Fibroblast of skin of right biceps (primary cell): ENCODE measurements around the gene LILRB5.
"Not testable (repeated sequence)": the region's sequence is repeated elsewhere in the genome, so short reads cannot be mapped to it uniquely, and the experiment has no call there.

Experiments used
- DNase-seq: peaks from one replicate; pipeline ENCODE4 v3.0.0-alpha.2; 2013

Gene LILRB5

GRCh38 chr19:54240372-54241336 is 16.4 kb downstream of the LILRB5 start:
- not testable (repeated sequence) for DNase-seq

DNA sequence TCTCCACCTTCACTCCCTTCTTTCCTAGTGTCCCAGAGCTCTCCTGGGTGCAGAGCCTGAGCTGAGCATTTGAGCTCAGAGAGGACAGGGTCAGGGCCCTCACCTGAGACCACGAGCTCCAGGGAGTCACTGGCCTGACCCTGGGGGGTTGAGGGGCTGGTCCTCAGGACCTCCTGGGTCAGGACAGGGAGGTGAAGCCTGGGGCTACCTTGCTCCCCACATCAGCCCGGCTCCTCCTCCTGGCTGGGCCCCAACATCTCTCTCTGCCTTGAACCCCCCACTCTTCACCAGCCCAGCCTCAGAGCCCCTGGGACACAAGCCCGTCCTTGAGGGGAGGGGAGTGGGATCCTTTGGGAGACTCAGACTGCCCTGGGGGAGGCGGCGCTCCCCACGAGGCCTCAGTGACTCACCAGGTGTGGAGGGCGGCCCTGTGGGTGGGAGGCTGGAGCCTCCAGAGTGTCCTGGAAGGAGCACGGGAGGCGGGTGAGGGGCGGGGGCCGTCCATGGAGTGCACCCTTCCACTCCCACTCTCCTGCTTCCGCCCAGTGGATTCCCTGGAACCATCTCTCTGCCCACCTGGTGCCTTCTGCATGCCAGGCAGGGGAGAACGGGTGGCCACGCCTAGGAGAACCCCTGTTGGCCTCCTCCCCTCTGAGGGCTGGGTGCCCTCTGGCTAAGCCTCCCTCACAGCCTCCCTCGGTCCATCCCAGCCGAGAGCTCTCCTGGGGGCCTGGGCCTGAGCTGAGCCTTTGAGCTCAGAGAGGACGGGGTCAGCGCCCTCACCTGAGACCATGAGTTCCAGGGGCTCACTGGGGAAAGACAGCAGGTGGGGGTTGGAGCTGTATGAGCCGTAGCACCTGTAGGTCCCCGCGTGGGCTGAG is 17.3 kb downstream of the LILRB5 start:
- not testable (repeated sequence) for DNase-seq

- no peak for DNase-seq
Measured at GRCh38 chr19:54233941-54234340, 23.1 kb downstream of the LILRB5 start.

- DNase-seq, result peak; percentile 70
Measured at GRCh38 chr19:54231077-54231931, 25.8 kb downstream of the LILRB5 start.

DNA sequence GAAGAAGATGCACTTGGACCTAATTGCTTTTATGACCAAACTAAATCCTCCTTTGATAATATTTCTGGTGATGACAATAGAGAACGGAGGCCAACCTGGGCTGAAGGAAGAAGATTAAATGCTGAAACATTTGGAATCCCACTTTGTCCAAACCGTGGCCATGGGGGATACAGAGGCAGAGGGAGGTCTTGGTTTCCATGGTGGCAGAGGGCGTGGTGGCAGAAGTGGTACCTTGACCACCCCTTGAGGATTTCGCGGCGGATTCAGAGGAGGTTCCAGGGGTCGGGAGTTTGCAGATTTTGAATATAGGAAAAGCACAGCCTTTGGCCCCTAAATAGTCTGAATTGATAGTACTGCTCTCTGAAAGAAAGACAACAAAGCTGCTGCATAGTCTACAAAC is 27.0 kb downstream of the LILRB5 start:
- no peak for DNase-seq

DNA sequence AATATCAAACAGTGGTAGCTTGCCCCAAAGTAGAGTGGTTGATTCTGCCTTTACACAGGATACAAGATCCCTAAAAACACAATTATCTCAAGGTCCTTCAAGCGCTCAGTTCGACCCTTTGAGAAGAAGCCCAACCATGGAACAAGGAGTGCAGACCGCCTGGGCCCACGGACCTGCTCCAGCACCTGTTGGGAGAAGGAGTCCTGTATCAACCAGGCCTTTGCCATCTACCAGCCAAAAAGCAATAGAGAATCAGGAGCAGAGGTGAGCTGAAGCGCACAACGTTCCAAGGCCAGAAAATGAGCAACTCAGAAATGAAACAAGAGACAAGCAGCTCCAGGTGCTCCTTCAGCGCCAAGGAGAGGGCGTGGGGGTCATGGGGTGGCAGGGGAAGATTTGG is 27.9 kb downstream of the LILRB5 start:
- DNase-seq, result no peak

DNA sequence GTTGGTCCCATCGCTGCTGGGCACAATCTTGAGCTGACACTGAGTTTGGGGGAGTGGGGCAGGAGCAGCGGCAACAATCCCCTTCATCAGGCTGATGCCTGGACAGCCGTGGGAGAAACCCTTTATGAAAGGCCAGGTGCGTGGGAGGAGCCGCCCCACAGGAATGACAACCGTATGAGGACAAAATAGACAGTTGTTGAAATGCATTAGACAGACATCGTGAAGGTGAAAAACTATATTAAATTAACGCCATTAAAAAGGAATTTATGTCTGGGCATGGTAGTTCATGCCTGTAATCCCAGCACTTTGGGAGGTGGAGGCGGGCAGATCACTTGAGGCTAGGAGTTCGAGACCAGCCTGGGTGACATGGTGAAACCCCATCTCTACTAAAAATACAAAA is 32.5 kb downstream of the LILRB5 start:
- not testable (repeated sequence) for DNase-seq

- not testable (repeated sequence) for DNase-seq
Measured at GRCh38 chr19:54223937-54224281, 33.2 kb downstream of the LILRB5 start.

DNA sequence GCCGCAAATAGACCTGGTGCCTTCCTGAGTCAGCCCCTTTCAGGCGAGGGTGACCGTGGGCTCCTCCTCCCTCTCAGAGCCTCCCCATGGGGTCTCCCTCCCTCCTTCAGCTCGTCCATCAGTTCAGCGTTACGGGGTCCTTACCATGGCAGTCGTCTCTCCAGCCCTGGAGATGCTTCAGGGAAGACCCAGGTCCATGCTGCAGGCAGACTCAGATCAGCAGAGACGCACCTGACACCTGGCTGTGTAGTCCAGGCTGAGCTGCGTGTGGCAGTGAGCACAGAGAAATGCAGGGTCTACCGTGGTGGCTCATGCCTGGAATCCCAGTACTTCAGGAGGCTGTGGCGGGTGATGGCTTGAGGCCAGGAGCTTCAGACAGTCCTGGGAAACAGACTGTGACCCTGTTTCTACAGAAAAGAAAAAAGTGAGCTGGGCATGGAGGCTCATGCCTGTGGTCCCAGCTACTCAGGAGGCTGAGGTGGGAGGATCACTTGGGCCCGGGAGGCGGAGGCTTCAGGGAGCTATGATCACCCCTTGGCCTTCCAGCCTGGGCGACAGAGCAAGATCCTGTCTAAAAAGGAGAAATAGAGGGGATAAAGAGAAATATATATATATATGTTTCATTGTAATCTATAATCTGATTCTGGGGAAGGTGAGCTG is 33.7 kb downstream of the LILRB5 start:
- DNase-seq, result not testable (repeated sequence)

- DNase-seq, result not testable (repeated sequence)
Measured at GRCh38 chr19:54222474-54223276, 34.4 kb downstream of the LILRB5 start, which contains the start of gene LILRB3. Gene LILRB3 (minus strand): TSS chr19:54223007. CDS start chr19:54222976, 31 bp downstream.

GRCh38 chr19:54221947-54222346 is 35.1 kb downstream of the LILRB5 start:
- DNase-seq, result not testable (repeated sequence)

DNA sequence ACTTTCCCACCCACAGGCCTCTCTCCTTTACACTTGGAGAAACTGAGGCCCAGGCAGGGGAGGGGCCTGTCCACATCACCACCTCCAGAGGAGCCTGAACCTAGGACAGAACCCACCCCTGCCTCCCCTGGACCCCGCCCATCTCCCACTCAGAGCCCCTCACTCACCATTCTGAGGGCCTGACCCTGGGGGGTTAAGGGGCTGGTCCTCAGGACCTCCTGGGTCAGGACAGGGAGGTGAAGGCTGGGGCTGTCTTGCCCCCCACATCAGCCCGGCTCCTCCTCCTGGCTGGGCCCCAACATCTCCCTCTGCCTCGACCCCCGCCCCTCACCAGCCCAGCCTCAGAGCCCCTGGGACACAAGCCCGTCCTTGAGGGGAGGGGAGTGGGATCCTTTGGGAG is 37.4 kb downstream of the LILRB5 start:
- DNase-seq, result not testable (repeated sequence)

- DNase-seq, result no peak
Measured at GRCh38 chr19:54218960-54219661, 38.0 kb downstream of the LILRB5 start.

DNA sequence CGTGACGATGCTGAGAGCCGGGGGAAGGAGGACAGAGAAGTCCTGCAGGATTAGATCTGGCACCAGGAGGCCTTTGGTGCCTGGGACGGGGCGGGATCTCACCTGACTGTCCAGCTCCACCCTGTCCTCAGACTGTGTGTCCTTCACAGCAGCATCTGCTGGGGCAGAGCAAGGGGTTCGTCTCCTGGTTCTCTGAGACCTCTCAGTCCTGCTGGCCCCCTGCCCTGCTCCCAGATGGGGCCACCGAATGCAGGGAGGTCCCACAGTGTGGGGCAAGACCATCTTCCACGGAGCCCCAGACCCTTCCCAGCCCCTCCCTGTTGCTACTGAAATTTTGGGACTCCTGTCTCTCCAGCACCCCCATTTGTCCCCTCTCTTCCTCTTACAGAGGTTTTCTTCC is 38.8 kb downstream of the LILRB5 start:
- DNase-seq, result no peak

DNA sequence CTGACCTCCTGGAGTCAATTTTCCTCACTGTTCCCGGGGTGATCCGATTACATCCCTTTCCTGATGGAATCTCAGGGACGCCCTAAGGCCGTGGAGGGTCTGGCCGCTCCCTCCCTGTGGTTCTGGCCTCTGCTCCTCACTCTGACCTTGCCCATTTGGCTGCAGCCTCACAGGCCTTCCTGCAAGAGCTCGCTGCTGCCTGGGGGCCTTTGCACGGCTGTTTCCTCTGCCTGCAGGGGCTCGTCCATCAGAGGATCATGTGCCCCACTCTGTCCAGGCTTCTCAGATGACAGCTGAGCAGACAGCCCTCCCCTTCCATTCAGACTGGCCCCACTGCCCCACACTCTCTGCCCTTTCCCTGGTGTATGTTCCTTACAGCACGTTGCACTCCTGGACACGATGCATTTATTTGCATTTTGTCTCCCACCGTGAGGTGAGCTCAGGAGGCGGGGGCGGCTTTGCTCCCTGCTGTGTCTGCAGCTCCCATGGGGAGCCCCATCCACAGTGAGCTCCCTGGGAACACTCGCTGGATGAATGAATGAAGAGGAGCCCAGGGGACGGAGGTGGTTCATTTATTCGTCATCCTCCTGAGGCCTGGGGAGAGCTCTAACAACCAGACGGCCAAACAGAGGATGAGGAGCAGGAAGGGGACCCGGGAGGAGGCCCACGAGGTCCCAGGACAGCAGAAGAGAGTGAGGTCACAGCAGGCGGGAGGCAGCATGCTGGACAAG is 39.4 kb downstream of the LILRB5 start:
- not testable (repeated sequence) for DNase-seq

GRCh38 chr19:54216869-54217268 is 40.2 kb downstream of the LILRB5 start:
- no peak for DNase-seq

DNA sequence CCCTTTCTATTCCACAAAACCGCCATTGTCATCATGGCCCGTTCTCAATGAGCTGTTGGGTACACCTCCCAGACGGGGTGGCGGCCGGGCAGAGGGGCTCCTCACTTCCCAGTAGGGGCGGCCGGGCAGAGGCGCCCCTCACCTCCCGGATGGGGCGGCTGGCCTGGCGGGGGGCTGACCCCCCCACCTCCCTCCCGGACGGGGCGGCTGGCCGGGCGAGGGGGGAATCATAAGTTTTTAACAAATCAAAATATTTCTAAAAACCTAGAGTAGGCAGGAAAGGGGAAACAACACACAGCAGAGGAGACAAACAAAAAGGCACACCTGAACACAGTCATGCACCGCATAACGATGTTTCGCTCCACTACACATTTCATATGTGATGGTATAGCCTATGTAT is 42.3 kb downstream of the LILRB5 start:
- not testable (repeated sequence) for DNase-seq

DNA sequence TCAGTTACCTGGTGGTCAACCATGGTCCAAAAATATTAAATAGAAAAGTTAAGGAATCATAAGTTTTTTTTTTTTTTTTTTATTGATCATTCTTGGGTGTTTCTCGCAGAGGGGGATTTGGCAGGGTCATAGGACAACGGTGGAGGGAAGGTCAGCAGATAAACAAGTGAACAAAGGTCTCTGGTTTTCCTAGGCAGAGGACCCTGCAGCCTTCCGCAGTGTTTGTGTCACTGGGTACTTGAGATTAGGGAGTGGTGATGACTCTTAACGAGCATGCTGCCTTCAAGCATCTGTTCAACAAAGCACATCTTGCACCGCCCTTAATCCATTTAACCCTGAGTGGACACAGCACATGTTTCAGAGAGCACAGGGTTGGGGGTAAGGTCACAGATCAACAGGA is 42.9 kb downstream of the LILRB5 start:
- not testable (repeated sequence) for DNase-seq

- DNase-seq, result no peak
Measured at GRCh38 chr19:54211235-54211634, 45.8 kb downstream of the LILRB5 start.
